Fibroblast of skin of right quadriceps (primary cell): Measurements from ENCODE around the gene SEZ6L2.
"Not testable (repeated sequence)": the region's sequence is repeated elsewhere in the genome, so short reads cannot be mapped to it uniquely, and the experiment has no call there.

Source experiments
- DNase-seq: peaks from one replicate; pipeline ENCODE4 v3.0.0-alpha.2; 2013

SEZ6L2 gene

GRCh38 chr16:29881050-29881449 is 18.3 kb downstream of the SEZ6L2 start:
- DNase-seq: no peak

GRCh38 chr16:29878172-29878571 is 21.2 kb downstream of the SEZ6L2 start:
- no peak for DNase-seq

- DNase-seq: peak; percentile 39
These were observed 21.9 kb downstream of the SEZ6L2 start for GRCh38 chr16:29877266-29877961.

GRCh38 chr16:29876594-29877249 is 22.6 kb downstream of the SEZ6L2 start:
- no peak for DNase-seq

GRCh38 chr16:29876217-29876593 is 23.1 kb downstream of the SEZ6L2 start:
- DNase-seq: no peak

- no peak for DNase-seq
These were observed 24.1 kb downstream of the SEZ6L2 start for GRCh38 chr16:29875206-29875605.

- no peak for DNase-seq
These were observed 26.0 kb downstream of the SEZ6L2 start for GRCh38 chr16:29873319-29873718.

- no peak for DNase-seq
These were observed 27.4 kb downstream of the SEZ6L2 start for GRCh38 chr16:29871822-29872546.

- DNase-seq: not testable (repeated sequence)
These were observed 30.3 kb downstream of the SEZ6L2 start for GRCh38 chr16:29869067-29869466.

- no peak for DNase-seq
These were observed 30.8 kb downstream of the SEZ6L2 start for GRCh38 chr16:29868396-29869009.

GRCh38 chr16:29864205-29864604 is 35.1 kb downstream of the SEZ6L2 start:
- DNase-seq: no peak

GRCh38 chr16:29863669-29863984 is 35.7 kb downstream of the SEZ6L2 start:
- DNase-seq: no peak

GRCh38 chr16:29862884-29863668 is 36.3 kb downstream of the SEZ6L2 start, which contains the start of gene CDIPT:
CDIPT (minus strand) TSS chr16:29863226; CDS start chr16:29862857, 369 bp downstream.
- peak; percentile 97 for DNase-seq

- DNase-seq: no peak
These were observed 36.9 kb downstream of the SEZ6L2 start for GRCh38 chr16:29862383-29862883.

GRCh38 chr16:29860218-29860617 is 39.1 kb downstream of the SEZ6L2 start:
- DNase-seq: no peak

- DNase-seq: no peak
These were observed 40.4 kb downstream of the SEZ6L2 start for GRCh38 chr16:29858974-29859373.

- no peak for DNase-seq
These were observed 41.1 kb downstream of the SEZ6L2 start for GRCh38 chr16:29858149-29858849.

- peak; percentile 43 for DNase-seq
These were observed 42.1 kb downstream of the SEZ6L2 start for GRCh38 chr16:29857133-29857760.

GRCh38 chr16:29854520-29855100 is 44.7 kb downstream of the SEZ6L2 start:
- no peak for DNase-seq

GRCh38 chr16:29852654-29853053 is 46.7 kb downstream of the SEZ6L2 start:
- peak; percentile 75 for DNase-seq

GRCh38 chr16:29850998-29851397 is 48.4 kb downstream of the SEZ6L2 start:
- no peak for DNase-seq
